Hepatocyte (in vitro differentiated cells): Measurements from ENCODE around the gene MVB12B. TPM values are rescaled to one million over a fixed set of nuclear protein-coding genes. Genes with fewer than 3 reads are reported as not detected.

Experiments used
- DNase-seq: peaks from one replicate; pipeline ENCODE4 v3.0.0-alpha.2; 2016; ENCODE audit warnings: low spot score
- H2AFZ ChIP-seq: fragments of 200-600 bp; sonication (generic); 2 replicates; pipeline ENCODE4 v1.6.0; 2016; ENCODE audit warnings: antibody characterized with exemption, mild to moderate bottlenecking
- H3K27ac ChIP-seq: fragments of 200-600 bp; sonication (generic); 2 replicates; pipeline ENCODE4 v1.5.1; 2016; ENCODE audit warnings: mild to moderate bottlenecking
- H3K27me3 ChIP-seq: fragments of 200-600 bp; sonication (generic); 2 replicates; pipeline ENCODE4 v1.6.1; 2016
- H3K36me3 ChIP-seq: fragments of 200-600 bp; sonication (generic); replicated peaks from 2 replicates; pipeline ENCODE4 v1.5.1; 2016; ENCODE audit warnings: low read depth; ENCODE audit not compliant: insufficient read depth
- H3K4me1 ChIP-seq: fragments of 200-600 bp; sonication (generic); 2 replicates; pipeline ENCODE4 v1.5.1; 2016; ENCODE audit warnings: mild to moderate bottlenecking, moderate library complexity; ENCODE audit not compliant: insufficient read depth
- H3K4me2 ChIP-seq: fragments of 200-600 bp; sonication (generic); 2 replicates; pipeline ENCODE4 v1.6.0; 2016
- H3K4me3 ChIP-seq: fragments of 200-600 bp; sonication (generic); 2 replicates; pipeline ENCODE4 v1.5.1; 2016; ENCODE audit warnings: mild to moderate bottlenecking
- H3K79me2 ChIP-seq: fragments of 200-600 bp; sonication (generic); 2 replicates; pipeline ENCODE4 v1.6.0; 2017; ENCODE audit warnings: mild to moderate bottlenecking
- H3K9me2 ChIP-seq: fragments of 200-600 bp; sonication (generic); replicated peaks from 2 replicates; pipeline ENCODE4 v1.6.0; 2017; ENCODE audit warnings: mild to moderate bottlenecking; ENCODE audit not compliant: insufficient read depth
- H3K9me3 ChIP-seq: fragments of 200-600 bp; sonication (generic); 2 replicates; pipeline ENCODE4 v1.5.1; 2016; ENCODE audit warnings: low read depth, mild to moderate bottlenecking
- H4K20me1 ChIP-seq: fragments of 200-600 bp; sonication (generic); 2 replicates; pipeline ENCODE4 v1.6.0; 2016; ENCODE audit warnings: mild to moderate bottlenecking; ENCODE audit not compliant: insufficient read depth, poor library complexity, severe bottlenecking
- CTCF ChIP-seq: fragments of 200-600 bp; sonication (generic); IDR thresholded peaks from 2 replicates; pipeline ENCODE4 v1.5.1; 2016; ENCODE audit warnings: antibody characterized with exemption, mild to moderate bottlenecking; ENCODE audit not compliant: poor library complexity
- EZH2 ChIP-seq: fragments of 200-600 bp; sonication (generic); IDR thresholded peaks from 2 replicates; pipeline ENCODE4 v1.6.1; 2016; ENCODE audit warnings: antibody characterized with exemption, mild to moderate bottlenecking, borderline replicate concordance
- EZH2phosphoT487 ChIP-seq: fragments of 200-600 bp; sonication (generic); IDR thresholded peaks from one replicate; pipeline ENCODE4 v1.6.1; 2018; ENCODE audit warnings: antibody characterized with exemption, mild to moderate bottlenecking, low read depth, moderate library complexity; ENCODE audit not compliant: unreplicated experiment, severe bottlenecking
- WGBS: methylation state at CpG from one replicate; pipeline ENCODE4 v1.1.6; 2016; ENCODE audit warnings: low lambda C conversion rate; ENCODE audit errors: missing lambda C conversion rate; 5-methylcytosine and 5-hydroxymethylcytosine counted together
- polyA plus RNA-seq: library from polyadenylated mRNA; unstranded; fragments of >200 nt; fragmentation: Nextera tagmentation; extraction: Ambion mirVana; gene quantifications from 2 replicates; pipeline ENCODE4 v1.2.1, GENCODE V29; 2016
- total RNA-seq: library from RNA; depleted of rRNA; stranded (reverse); fragments of >200 nt; gene quantifications from 2 replicates; pipeline ENCODE4 v1.2.3, GENCODE V29; 2014

The MVB12B gene
- total and polyA plus RNA-seq, 2 experiments from 2014 or later: 11.8 to 12.1 TPM

- Histone ChIP-seq H3K79me2 (no peaks in the 10 kb centered on the region), H3K9me3 (no peaks in the 10 kb centered on the region), H3K4me1 (no peaks in the 10 kb centered on the region), H2AFZ (no peak overlapping the region), H3K27ac (no peak overlapping the region), H3K4me3 (no peak overlapping the region), H3K4me2 (no peak overlapping the region), H3K9me2 (no peaks in the 10 kb centered on the region), H3K36me3 (no peaks in the 10 kb centered on the region), H3K27me3 (no peaks in the 10 kb centered on the region), H4K20me1 (no peaks in the 10 kb centered on the region)
- DNase-seq: no peak
- no peak for TF ChIP-seq EZH2phosphoT487
- no peak for TF ChIP-seq EZH2
- no peak for TF ChIP-seq CTCF
- 85% methylated on average over 10 of the region's 10 CpGs for WGBS
Measured at GRCh38 chr9:126423142-126423915, 96.7 kb downstream of the MVB12B start.

- no peaks in the 10 kb centered on the region for H3K79me2 ChIP-seq
- no peaks in the 10 kb centered on the region for H3K9me3 ChIP-seq
- H3K27ac ChIP-seq: no peak overlapping the region
- no peak overlapping the region for H3K4me3 ChIP-seq
- H4K20me1 ChIP-seq: no peaks in the 10 kb centered on the region
- 89% methylated on average over 3 of the region's 3 CpGs for WGBS
- no peak for TF ChIP-seq CTCF
- no peak for TF ChIP-seq EZH2
- no peak for TF ChIP-seq EZH2phosphoT487
- no peaks in the 10 kb centered on the region for H3K36me3 ChIP-seq
- no peak overlapping the region for H2AFZ ChIP-seq
- H3K27me3 ChIP-seq: no peaks in the 10 kb centered on the region
- no peak overlapping the region for H3K4me2 ChIP-seq
- H3K9me2 ChIP-seq: no peaks in the 10 kb centered on the region
- no peak for DNase-seq
- H3K4me1 ChIP-seq: no peaks in the 10 kb centered on the region
Measured at GRCh38 chr9:126423916-126424185, 97.2 kb downstream of the MVB12B start.

GRCh38 chr9:126424511-126424910, 97.9 kb downstream of the MVB12B start:
- Histone ChIP-seq H3K9me2 (no peaks in the 10 kb centered on the region), H2AFZ (no peak overlapping the region), H3K27ac (no peak overlapping the region), H3K9me3 (no peaks in the 10 kb centered on the region), H3K36me3 (no peaks in the 10 kb centered on the region), H4K20me1 (no peaks in the 10 kb centered on the region), H3K79me2 (no peaks in the 10 kb centered on the region), H3K27me3 (no peaks in the 10 kb centered on the region), H3K4me1 (no peaks in the 10 kb centered on the region), H3K4me2 (no peak overlapping the region), H3K4me3 (no peak overlapping the region)
- DNase-seq: no peak
- TF ChIP-seq EZH2: no peak
- TF ChIP-seq EZH2phosphoT487: no peak
- TF ChIP-seq CTCF: no peak
- 87% methylated on average over 8 of the region's 8 CpGs for WGBS
